Stimulated activated CD8-positive, alpha-beta memory T cell treated with anti-CD3 and anti-CD28 coated beads, Interleukin-12 subunit alpha, Interleukin-12 subunit beta, amount 100 ng/mL, for 1 hour (primary cell): ENCODE data around the gene CERT1.
"Not testable (repeated sequence)": the region's sequence is repeated elsewhere in the genome, so short reads cannot be mapped to it uniquely, and the experiment has no call there.

Experiments used
- DNase-seq: peaks from one replicate; pipeline ENCODE4 v3.0.0-alpha.2; 2020; ENCODE audit warnings: low read depth

CERT1 gene

GRCh38 chr5:75523275-75523674 is 11.8 kb upstream of the CERT1 start:
- DNase-seq = no peak

DNA sequence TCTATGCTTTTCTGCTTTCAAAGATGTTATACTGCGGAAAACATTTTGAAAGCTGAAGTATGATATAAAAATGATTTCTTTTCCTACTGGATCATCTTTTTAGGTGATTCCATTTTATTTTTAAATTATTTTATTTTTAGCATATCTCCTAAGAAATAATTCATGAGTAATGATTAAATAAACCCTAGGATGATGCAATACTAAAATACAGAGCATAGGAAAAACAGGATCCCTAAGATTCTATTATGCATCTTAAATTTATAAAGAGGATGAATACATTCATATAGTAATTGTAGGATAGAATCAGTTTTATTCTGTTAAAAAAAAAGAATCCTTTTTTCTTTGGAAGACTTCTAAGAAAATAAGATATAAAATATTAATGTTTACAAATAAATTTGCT is 11.1 kb upstream of the CERT1 start:
- DNase-seq = no peak

- DNase-seq = no peak
Observed at GRCh38 chr5:75522025-75522424, 10.6 kb upstream of the CERT1 start.

- no peak for DNase-seq
Observed at GRCh38 chr5:75521195-75521594, 9.8 kb upstream of the CERT1 start.

DNA sequence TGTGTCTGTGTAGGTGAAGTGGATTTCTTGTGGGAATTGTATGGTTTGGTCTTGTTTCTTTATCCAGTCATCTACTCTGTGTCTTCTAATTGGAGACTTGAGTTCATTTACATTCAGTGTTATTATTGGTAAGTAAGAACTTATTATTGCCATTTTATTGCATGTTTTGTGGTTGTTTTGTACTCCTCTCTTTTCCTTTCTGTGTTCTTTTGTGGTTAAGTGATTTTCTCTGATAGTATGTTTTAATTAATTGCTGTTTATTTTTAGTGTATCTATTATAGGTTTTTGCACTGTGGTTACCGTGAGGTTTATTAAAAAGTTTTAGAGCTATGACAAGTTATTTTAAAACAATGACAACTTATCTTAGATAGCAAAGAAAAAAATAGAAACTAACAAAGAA is 8.3 kb upstream of the CERT1 start:
- DNase-seq = no peak

DNA sequence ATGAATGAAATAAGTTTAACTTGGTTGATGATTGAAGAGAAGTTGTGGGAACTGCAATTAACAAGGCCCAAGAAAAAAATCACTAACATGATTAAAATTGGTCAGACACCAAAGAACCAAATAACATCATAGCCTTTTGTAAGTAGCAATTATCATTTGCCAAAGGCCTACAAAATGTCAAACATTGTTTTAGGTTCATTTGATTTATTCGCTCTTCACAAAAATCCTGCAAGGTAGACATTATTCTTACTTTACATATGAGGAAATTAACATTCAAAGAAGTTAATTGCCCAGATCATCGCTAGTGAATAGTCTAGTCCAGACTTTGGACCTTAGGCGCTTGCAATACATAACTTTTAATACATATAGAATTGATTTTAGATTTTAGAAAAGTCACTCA is 2.9 kb upstream of the CERT1 start:
- DNase-seq = no peak

GRCh38 chr5:75513841-75514240 is 2.4 kb upstream of the CERT1 start:
- no peak for DNase-seq

DNA sequence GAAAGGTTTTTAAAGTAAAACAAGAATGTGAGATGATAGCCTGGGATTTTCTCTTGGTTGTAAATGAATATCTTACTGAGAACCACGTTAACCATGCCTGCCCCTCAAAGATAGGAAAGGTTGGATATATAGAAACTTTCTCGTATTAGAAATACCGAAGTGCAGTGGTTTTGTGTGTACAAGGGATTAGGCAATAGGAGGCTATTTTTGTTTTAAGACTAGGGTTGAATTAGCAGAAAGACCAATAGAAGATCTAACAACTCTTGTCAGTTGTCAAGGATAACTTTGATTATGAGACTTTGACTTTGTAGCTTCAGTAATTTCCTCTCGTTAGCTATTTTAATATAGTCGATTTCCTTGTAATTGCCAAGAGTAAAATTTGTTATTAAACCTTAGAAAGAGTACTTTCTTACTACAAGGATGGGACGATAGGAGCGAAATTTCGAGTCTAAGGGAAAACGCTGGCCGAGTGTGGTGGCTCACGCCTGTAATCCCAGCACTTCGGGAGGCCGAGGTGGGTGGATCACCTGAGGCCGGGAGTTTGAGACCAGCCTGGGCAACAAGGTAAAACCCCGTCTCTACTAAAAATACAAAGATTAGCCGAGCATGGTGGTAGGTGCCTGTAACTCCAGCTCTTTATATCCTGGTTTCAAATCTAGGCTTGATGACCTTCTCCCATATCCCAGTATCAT is 1.1 kb upstream of the CERT1 start:
- no peak for DNase-seq

DNA sequence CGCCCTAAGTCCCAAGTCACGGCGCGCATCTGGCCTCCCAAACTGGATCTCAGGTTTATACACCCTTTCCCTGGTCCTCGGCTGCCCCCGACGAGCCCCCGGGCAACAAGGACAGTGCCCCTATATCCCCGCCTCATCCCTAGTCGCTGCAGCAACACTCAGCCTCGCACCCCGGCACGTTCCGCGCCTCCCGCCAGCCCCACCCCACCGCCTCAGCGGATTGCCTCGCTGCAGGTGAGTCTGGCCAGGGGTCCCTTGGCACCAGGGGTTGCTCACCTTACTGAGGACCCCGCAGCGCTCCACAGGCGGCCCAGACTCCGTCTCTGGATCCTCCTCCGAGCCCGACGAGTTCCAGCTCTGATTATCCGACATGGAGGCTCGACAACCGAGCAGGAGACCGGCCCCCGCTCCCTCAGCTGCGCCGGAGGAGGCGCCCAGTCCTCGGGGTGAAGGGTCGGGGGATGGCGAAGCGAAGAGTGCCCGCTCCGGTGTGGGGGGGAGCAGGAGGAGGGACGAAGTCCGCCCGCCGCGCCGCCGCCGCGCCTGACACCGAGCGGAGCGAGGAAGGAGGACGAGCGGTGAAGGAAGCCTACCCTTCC is 494 bp downstream of the CERT1 start:
- no peak for DNase-seq

DNA sequence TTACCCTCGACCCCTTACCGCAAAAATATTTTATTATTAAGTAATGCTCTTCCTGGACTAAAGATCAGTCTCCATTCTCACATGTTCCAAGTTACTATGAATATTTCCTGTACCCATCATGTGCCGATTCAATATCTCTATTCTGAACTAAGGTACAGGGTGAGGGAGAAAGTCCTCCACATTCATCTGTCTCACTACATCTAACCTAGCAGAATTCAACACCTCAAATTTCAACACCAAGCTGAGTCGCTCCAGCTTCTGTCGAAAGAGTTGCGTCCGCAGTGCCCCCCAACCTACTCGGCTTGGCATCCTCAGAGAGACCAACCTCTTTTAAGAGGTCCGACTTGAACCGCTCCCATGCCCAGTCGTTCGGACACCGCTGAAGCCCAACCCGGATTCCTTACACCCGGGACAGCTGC is 1.0 kb downstream of the CERT1 start:
- no peak for DNase-seq

DNA sequence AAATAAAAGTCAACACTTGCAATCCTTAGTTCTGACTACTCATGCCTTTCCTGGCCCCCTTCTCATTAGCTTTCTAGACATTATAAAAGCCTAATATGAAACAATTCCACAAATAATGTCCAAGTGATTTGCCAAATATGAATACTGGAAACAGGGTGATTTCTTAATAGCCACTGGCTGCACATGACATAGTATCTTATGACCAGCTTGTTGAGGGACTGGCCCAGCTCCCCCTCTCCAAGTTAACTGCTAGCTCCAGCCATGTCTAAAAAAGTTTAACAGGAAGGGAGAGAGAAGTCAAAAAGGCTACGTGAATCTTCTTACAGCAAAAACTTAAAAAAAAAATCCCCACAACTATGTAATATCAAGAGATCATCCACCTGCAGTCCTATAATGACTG is 1.5 kb downstream of the CERT1 start:
- DNase-seq = no peak

DNA sequence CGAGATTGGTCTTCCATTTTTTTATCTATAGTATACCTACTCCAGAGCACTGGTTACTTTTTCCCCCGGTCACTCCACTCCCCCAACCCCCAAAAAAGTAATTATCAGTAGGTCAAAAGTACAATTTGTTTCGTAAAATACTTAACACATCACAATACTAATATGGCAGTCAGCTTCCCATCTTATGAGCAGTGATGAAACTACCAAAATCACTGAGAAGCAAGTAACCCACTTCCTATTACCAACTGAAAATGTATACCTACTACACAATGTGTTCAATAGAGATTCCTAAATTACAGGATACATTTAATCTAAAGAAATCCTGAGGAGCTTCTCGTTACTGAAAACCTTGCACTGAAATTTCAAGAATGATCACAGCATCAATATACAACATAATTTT is 1.9 kb downstream of the CERT1 start:
- DNase-seq = no peak

DNA sequence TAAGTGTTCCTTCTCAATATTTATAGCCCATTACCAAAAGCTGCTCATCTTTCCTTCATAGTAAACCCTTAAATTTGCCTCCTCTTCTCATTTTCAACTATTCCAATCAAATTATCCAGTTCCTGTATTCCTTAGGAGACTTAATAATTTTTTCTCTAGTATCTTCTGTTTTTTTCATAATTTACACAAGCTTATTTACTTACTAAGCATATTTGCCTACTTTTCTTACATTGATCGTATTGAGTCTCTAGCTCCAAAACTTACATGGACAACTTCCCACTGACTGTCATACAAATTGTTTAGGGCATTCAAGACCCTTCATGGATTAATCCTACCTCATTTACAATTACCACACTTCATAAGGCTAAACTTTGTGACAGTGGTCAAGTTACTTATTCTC is 3.6 kb downstream of the CERT1 start:
- no peak for DNase-seq

- not testable (repeated sequence) for DNase-seq
Observed at GRCh38 chr5:75505112-75505511, 6.3 kb downstream of the CERT1 start.

DNA sequence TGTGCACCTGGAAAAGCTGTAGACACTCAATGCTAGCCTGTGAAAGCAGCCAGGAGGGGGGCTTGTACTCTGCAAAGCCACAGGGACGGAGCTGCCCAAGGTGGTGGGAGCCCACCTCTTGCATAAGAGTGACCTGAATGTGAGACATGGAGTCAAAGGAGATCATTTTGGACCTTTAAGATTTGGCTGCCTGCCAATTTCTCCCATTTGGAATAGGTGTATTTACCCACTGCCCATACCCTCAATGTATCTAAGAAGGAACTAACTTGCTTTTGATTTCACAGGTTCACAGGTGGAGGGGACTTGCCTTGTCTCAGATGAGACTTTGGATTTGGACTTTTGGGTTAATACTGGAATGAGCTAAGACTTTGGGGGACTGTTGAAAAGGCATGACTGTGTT is 12.6 kb downstream of the CERT1 start:
- DNase-seq = not testable (repeated sequence)

- no peak for DNase-seq
Observed at GRCh38 chr5:75498208-75498777, 13.1 kb downstream of the CERT1 start.

- no peak for DNase-seq
Observed at GRCh38 chr5:75496026-75496425, 15.4 kb downstream of the CERT1 start.

GRCh38 chr5:75491621-75492020 is 19.8 kb downstream of the CERT1 start:
- DNase-seq = no peak

GRCh38 chr5:75489847-75490246 is 21.6 kb downstream of the CERT1 start:
- DNase-seq = not testable (repeated sequence)

DNA sequence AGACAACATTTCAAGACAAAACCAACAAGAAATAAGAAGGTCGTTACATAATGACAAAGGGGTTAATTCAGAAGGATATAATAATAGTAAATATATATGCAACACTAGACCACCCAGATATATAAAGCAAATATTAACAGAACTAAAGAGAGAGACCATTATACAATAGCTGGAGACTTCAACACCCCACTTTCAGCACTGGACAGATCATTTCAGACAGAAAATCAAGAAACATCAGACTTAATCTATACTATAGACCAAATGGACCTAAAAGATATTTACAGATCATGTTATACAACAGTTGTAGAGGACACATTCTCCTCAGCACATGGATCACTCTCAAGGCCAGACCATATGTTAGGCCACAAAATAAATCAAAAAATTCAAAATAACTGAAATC is 26.8 kb downstream of the CERT1 start:
- DNase-seq = no peak

GRCh38 chr5:75482482-75482881 is 28.9 kb downstream of the CERT1 start:
- DNase-seq = no peak

DNA sequence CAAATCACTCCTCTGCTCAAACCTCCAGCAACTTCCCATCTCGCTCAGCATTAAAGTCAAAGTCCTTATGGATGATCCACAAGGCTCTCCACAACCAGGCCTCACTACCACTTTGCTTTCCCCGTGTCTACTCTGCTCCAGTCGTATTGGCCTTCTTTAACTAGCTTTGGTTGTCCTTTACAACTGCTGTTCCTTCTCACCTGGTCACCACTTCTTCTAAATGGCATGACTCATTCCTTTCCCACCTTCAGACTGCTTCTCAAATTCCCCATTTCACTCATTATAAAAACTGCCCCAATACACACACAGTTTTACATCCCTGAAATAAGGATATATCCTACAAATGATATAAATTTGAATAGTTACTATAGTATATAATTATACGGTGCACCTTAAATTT is 30.4 kb downstream of the CERT1 start:
- DNase-seq = no peak

DNA sequence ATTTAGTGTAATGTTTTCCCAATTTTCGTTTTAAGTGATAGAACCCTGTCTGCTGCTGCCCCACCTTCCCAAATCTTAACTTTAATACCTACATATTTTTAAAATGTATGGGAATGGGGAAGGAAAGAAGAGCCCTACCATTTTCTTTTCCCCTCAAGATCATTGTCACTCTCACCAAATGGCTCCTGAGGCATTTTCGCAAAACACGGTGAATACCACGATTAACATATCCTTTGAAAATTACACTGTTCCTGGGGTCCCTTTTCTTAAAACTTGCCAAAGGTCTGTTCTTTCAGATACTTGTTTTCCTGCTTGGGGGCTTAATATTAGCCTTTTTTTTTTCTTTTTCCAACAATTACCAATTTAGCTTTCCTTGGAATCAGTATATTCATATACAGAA is 36.1 kb downstream of the CERT1 start:
- no peak for DNase-seq

- no peak for DNase-seq
Observed at GRCh38 chr5:75473463-75473862, 38.0 kb downstream of the CERT1 start.
